Body of pancreas (tissue), 4 donors: Measurements from ENCODE around the gene CNDP2. TPM values are rescaled to one million over a fixed set of nuclear protein-coding genes. Genes with fewer than 3 reads are reported as not detected.

Source experiments
- ATAC-seq: fragments of 150-250 bp; one replicate; pipeline ENCODE4 v1.9.1; 2016
- DNase-seq, 4 donors: peaks; one replicate each; pipeline ENCODE4 v3.0.0-alpha.2; 2019
- H3K27ac ChIP-seq, 4 donors: fragments of 200-600 bp; sonication (generic); 1 replicate in 3 of 4; 2 replicates in 1 of 4; pipeline versions ENCODE4 v1.5.1 to v1.6.1; 2016 to 2019; ENCODE audit warnings: mild to moderate bottlenecking in 1 of 4, mixed read lengths in 1 of 4, moderate library complexity in 1 of 4
- H3K27me3 ChIP-seq, 2 donors: fragments of 200-600 bp; sonication (generic); one replicate each; pipeline ENCODE4 v1.6.0; 2016; ENCODE audit warnings: mild to moderate bottlenecking in 1 of 2
- H3K36me3 ChIP-seq, 2 donors: fragments of 200-600 bp; sonication (generic); replicated peaks in 1 of 2; 2 replicates each; pipeline ENCODE4 v1.5.1; 2016; ENCODE audit warnings: low read depth in 2 of 2; ENCODE audit not compliant: insufficient read depth in 1 of 2
- H3K4me1 ChIP-seq: fragments of 200-600 bp; sonication (generic); one replicate; pipeline ENCODE4 v1.6.0; 2016
- H3K4me3 ChIP-seq, 2 donors: fragments of 200-600 bp; sonication (generic); 1 replicate in 1 of 2; 2 replicates in 1 of 2; pipeline ENCODE4 v1.5.1; 2016 to 2019
- H3K9me3 ChIP-seq, 3 donors: fragments of 200-600 bp; sonication (generic); 1 replicate in 2 of 3; 2 replicates in 1 of 3; pipeline ENCODE4 v1.5.1; 2016
- CTCF ChIP-seq, 7 experiments: fragments of 450-650 bp in 4 of 7; fragments of 200-600 bp in 3 of 7; sonication (generic) in 3 of 7; IDR thresholded peaks; one replicate each; pipeline ENCODE4 v1.5.1; 2016 to 2019; ENCODE audit warnings: antibody characterized with exemption in 7 of 7
- POLR2A ChIP-seq, 3 donors: fragments of 450-650 bp; IDR thresholded peaks; one replicate each; pipeline ENCODE4 v1.6.1; 2016; ENCODE audit warnings: antibody characterized with exemption in 3 of 3, mild to moderate bottlenecking in 2 of 3
- WGBS, 2 donors: methylation state at CpG; one replicate each; pipeline ENCODE4 v1.1.5; 2017; 5-methylcytosine and 5-hydroxymethylcytosine counted together
- intact Hi-C: fragments of 100-400 bp; cut with DNase I; formaldehyde crosslinking; loops from one replicate; pipeline ENCODE4 v1.15.1; 2023
- total RNA-seq, 2 donors: library from RNA; depleted of rRNA; stranded (reverse); fragments of >200 nt; gene quantifications; one replicate each; pipeline ENCODE4 v1.1.0, GENCODE V29; 2016

CNDP2 gene
- total RNA-seq, 2 donors from 2014 or later, result 83.0 to 145 TPM

GRCh38 chr18:74451148-74451547 is 45.0 kb upstream of the CNDP2 start:
- ATAC-seq (no peak), DNase-seq (no peak)
- Histone ChIP-seq H3K4me1 (peaks cover 3% of the 10 kb centered on the region), H3K36me3 (no peaks in the 10 kb centered on the region), H3K9me3 (no peaks in the 10 kb centered on the region), H3K27ac (no peak overlapping the region), H3K27me3 (peaks cover 0 to 18% of the 10 kb centered on the region in 2 donors), H3K4me3 (no peak overlapping the region)
- 81 to 87% methylated on average over 11 of the region's 11 CpGs for WGBS, 2 donors
- TF ChIP-seq POLR2A (IDR thresholded peaks at IDR 0.05) (no peak), CTCF (IDR thresholded peaks at IDR 0.05) (no peak)
- intact Hi-C loops, result no loop called here

GRCh38 chr18:74453016-74453566 is 43.1 kb upstream of the CNDP2 start:
- Histone ChIP-seq H3K36me3 (no peaks in the 10 kb centered on the region), H3K4me3 (no peak overlapping the region), H3K9me3 (no peaks in the 10 kb centered on the region), H3K4me1 (peaks cover 20% of the 10 kb centered on the region), H3K27ac (no peak overlapping the region), H3K27me3 (peaks cover 0 to 25% of the 10 kb centered on the region in 2 donors)
- intact Hi-C loops, result no loop called here
- ATAC-seq (no peak), DNase-seq (no peak)
- TF ChIP-seq CTCF (IDR thresholded peaks at IDR 0.05) (no peak), POLR2A (IDR thresholded peaks at IDR 0.05) (no peak)
- WGBS, 2 donors, result 41 to 61% methylated on average over 6 to 7 of the region's 7 CpGs

GRCh38 chr18:74453642-74454198 is 42.4 kb upstream of the CNDP2 start:
- TF ChIP-seq CTCF (IDR thresholded peaks at IDR 0.05) (no peak), POLR2A (IDR thresholded peaks at IDR 0.05) (no peak)
- no peak for ATAC-seq
- no peaks in the 10 kb centered on the region for H3K9me3 ChIP-seq
- no peaks in the 10 kb centered on the region for H3K36me3 ChIP-seq
- intact Hi-C loops, result no loop called here
- peaks cover 20% of the 10 kb centered on the region for H3K4me1 ChIP-seq
- H3K27ac ChIP-seq, result no peak overlapping the region
- 83 to 87% methylated on average over 5 to 6 of the region's 6 CpGs for WGBS, 2 donors
- no peak overlapping the region for H3K4me3 ChIP-seq
- no peak for DNase-seq
- H3K27me3 ChIP-seq, result peaks cover 0 to 25% of the 10 kb centered on the region in 2 donors

GRCh38 chr18:74454279-74454751 is 41.8 kb upstream of the CNDP2 start:
- H3K4me3 ChIP-seq, result no peak overlapping the region
- no peak for ATAC-seq
- WGBS, 2 donors, result 78 to 83% methylated on average over 9 of the region's 9 CpGs
- DNase-seq, result no peak
- H3K4me1 ChIP-seq, result peaks cover 20% of the 10 kb centered on the region
- H3K27me3 ChIP-seq, result peaks cover 0 to 25% of the 10 kb centered on the region in 2 donors
- no peaks in the 10 kb centered on the region for H3K9me3 ChIP-seq
- TF ChIP-seq CTCF (IDR thresholded peaks at IDR 0.05), result no peak
- no peak for TF ChIP-seq POLR2A (IDR thresholded peaks at IDR 0.05)
- no peak overlapping the region for H3K27ac ChIP-seq
- no peaks in the 10 kb centered on the region for H3K36me3 ChIP-seq
- intact Hi-C loops, result no loop called here

GRCh38 chr18:74455386-74455785 is 40.8 kb upstream of the CNDP2 start:
- DNase-seq (no peak), ATAC-seq (no peak)
- 88 to 94% methylated on average over 10 of the region's 10 CpGs for WGBS, 2 donors
- no peaks in the 10 kb centered on the region for H3K36me3 ChIP-seq
- H3K4me3 ChIP-seq, result no peak overlapping the region
- H3K4me1 ChIP-seq, result peaks cover 20% of the 10 kb centered on the region
- no peak overlapping the region for H3K27ac ChIP-seq
- no peaks in the 10 kb centered on the region for H3K9me3 ChIP-seq
- TF ChIP-seq POLR2A (IDR thresholded peaks at IDR 0.05) (no peak), CTCF (IDR thresholded peaks at IDR 0.05) (no peak)
- intact Hi-C loops, result no loop called here
- H3K27me3 ChIP-seq, result peaks cover 0 to 25% of the 10 kb centered on the region in 2 donors
